Liver (tissue), 9 donors: ENCODE data around the gene PCBP2. TPM values are rescaled to one million over a fixed set of nuclear protein-coding genes. Genes with fewer than 3 reads are reported as not detected.

Source experiments
- DNase-seq: peaks from one replicate; pipeline ENCODE4 v3.0.0-alpha.2; 2017; ENCODE audit warnings: low spot score
- H3K27ac ChIP-seq, 2 donors: one replicate each; pipeline ENCODE4 v1.7.0; 2013; ENCODE audit warnings: inconsistent platforms in 2 of 2, low read length in 2 of 2, control low read depth in 1 of 2, low read depth in 1 of 2, mild to moderate bottlenecking in 1 of 2
- H3K27me3 ChIP-seq, 4 donors: one replicate each; pipeline versions ENCODE4 v1.6.1 to v1.7.0; 2013; ENCODE audit warnings: low read length in 3 of 4, inconsistent platforms in 1 of 4, mild to moderate bottlenecking in 1 of 4, moderate library complexity in 1 of 4; ENCODE audit not compliant: control insufficient read depth in 4 of 4, insufficient read depth in 4 of 4
- H3K36me3 ChIP-seq, 4 donors: one replicate each; pipeline versions ENCODE4 v1.6.1 to v1.7.0; 2013; ENCODE audit warnings: low read length in 3 of 4, mild to moderate bottlenecking in 3 of 4, low read depth in 1 of 4, moderate library complexity in 1 of 4; ENCODE audit not compliant: control insufficient read depth in 4 of 4, insufficient read depth in 3 of 4
- H3K4me1 ChIP-seq, 4 donors: one replicate each; pipeline versions ENCODE4 v1.6.1 to v1.7.0; 2013; ENCODE audit warnings: low read length in 3 of 4, mild to moderate bottlenecking in 3 of 4, moderate library complexity in 1 of 4; ENCODE audit not compliant: control insufficient read depth in 4 of 4, insufficient read depth in 4 of 4
- H3K4me3 ChIP-seq, 3 donors: one replicate each; pipeline versions ENCODE4 v1.6.1 to v1.7.0; 2013; ENCODE audit warnings: low read length in 3 of 3, control low read depth in 1 of 3, low read depth in 1 of 3, mild to moderate bottlenecking in 1 of 3
- H3K9ac ChIP-seq, 2 donors: one replicate each; pipeline ENCODE4 v1.7.0; 2013; ENCODE audit warnings: low read length in 2 of 2, mild to moderate bottlenecking in 2 of 2, moderate library complexity in 2 of 2, control low read depth in 1 of 2, low read depth in 1 of 2
- H3K9me3 ChIP-seq, 4 donors: one replicate each; pipeline versions ENCODE4 v1.6.1 to v1.7.0; 2013; ENCODE audit warnings: low read length in 3 of 4; ENCODE audit not compliant: control insufficient read depth in 4 of 4
- EGR1 ChIP-seq, 2 donors: IDR thresholded peaks; 2 replicates each; pipeline ENCODE4 v1.6.1; 2016 to 2018; ENCODE audit warnings: antibody characterized with exemption in 2 of 2, low read depth in 2 of 2
- FOXA1 ChIP-seq: IDR thresholded peaks from 2 replicates; pipeline ENCODE4 v1.6.1; 2016; ENCODE audit warnings: antibody characterized with exemption
- FOXA2 ChIP-seq: IDR thresholded peaks from 2 replicates; pipeline ENCODE4 v1.6.1; 2016; ENCODE audit warnings: antibody characterized with exemption
- GABPA ChIP-seq, 2 donors: IDR thresholded peaks in 1 of 2; conservative IDR thresholded peaks in 1 of 2; 2 replicates each; pipeline ENCODE4 v1.6.1; 2016; ENCODE audit warnings: antibody characterized with exemption in 2 of 2, mild to moderate bottlenecking in 1 of 2, moderate library complexity in 1 of 2
- HNF4A ChIP-seq, 2 donors: conservative IDR thresholded peaks; 2 replicates each; pipeline ENCODE4 v1.6.1; 2016; ENCODE audit warnings: antibody characterized with exemption in 2 of 2, mild to moderate bottlenecking in 2 of 2
- HNF4G ChIP-seq: IDR thresholded peaks from 2 replicates; pipeline ENCODE4 v1.6.1; 2016; ENCODE audit warnings: antibody characterized with exemption
- JUND ChIP-seq, 2 donors: IDR thresholded peaks; 2 replicates each; pipeline ENCODE4 v1.6.1; 2016; ENCODE audit warnings: antibody characterized with exemption in 2 of 2
- NR2F2 ChIP-seq: IDR thresholded peaks from 2 replicates; pipeline ENCODE4 v1.6.1; 2016; ENCODE audit warnings: antibody characterized with exemption
- RAD21 ChIP-seq, 2 donors: IDR thresholded peaks; 2 replicates each; pipeline ENCODE4 v1.6.1; 2016; ENCODE audit warnings: antibody characterized with exemption in 2 of 2, mild to moderate bottlenecking in 2 of 2
- RXRA ChIP-seq, 2 donors: IDR thresholded peaks; 2 replicates each; pipeline ENCODE4 v1.6.1; 2017 to 2018; ENCODE audit warnings: antibody characterized with exemption in 2 of 2, mild to moderate bottlenecking in 1 of 2
- SP1 ChIP-seq: IDR thresholded peaks from 2 replicates; pipeline ENCODE4 v1.6.1; 2018; ENCODE audit warnings: antibody characterized with exemption, mild to moderate bottlenecking
- TAF1 ChIP-seq: conservative IDR thresholded peaks from 2 replicates; pipeline ENCODE4 v1.6.1; 2016; ENCODE audit warnings: antibody characterized with exemption, mild to moderate bottlenecking
- WGBS: extraction: QIAGEN DNeasy Blood & Tissue Kit; methylation state at CpG from one replicate; pipeline ENCODE4 v1.1.7; 2013; 5-methylcytosine and 5-hydroxymethylcytosine counted together
- polyA plus RNA-seq, 2 donors: library from polyadenylated mRNA; stranded (reverse) in 1 of 2; unstranded in 1 of 2; fragments of 200-250 nt in 1 of 2; fragments of >200 nt in 1 of 2; fragmentation: Nextera tagmentation in 1 of 2; extraction: Ambion mirVana in 1 of 2; gene quantifications; one replicate each; pipeline versions ENCODE4 v1.2.1 to v1.2.3, GENCODE V29; 2013 to 2015
- total RNA-seq, 2 donors: library from RNA; depleted of rRNA; stranded (reverse); fragments of >200 nt; gene quantifications; one replicate each; pipeline ENCODE4 v1.2.3, GENCODE V29; 2014
- TF ChIP-seq, protein P1 (sequence below): IDR thresholded peaks from 2 replicates; pipeline ENCODE4 v1.6.1; 2016; ENCODE audit warnings: antibody characterized with exemption
- TF ChIP-seq, protein P2 (sequence below): fragments of 150-350 bp; IDR thresholded peaks from 2 replicates; pipeline ENCODE4 v1.5.1; 2017; ENCODE audit warnings: improper control_type of control experiment, low read depth, low read length; ENCODE audit not compliant: missing input control
- TF ChIP-seq, protein P3 (sequence below): IDR thresholded peaks from 2 replicates; pipeline ENCODE4 v1.6.1; 2016; ENCODE audit warnings: antibody characterized with exemption, mild to moderate bottlenecking
- TF ChIP-seq, protein P4 (sequence below): IDR thresholded peaks from 2 replicates; pipeline ENCODE4 v1.6.1; 2016; ENCODE audit warnings: antibody characterized with exemption
- donor health status: healthy.
- donor health status: healthy.
- donor health status: healthy.
- donor health status: healthy.
- donor health status: healthy.

Gene PCBP2
- total and polyA plus RNA-seq, 4 donors, result 130 to 377 (median 223) TPM

DNA sequence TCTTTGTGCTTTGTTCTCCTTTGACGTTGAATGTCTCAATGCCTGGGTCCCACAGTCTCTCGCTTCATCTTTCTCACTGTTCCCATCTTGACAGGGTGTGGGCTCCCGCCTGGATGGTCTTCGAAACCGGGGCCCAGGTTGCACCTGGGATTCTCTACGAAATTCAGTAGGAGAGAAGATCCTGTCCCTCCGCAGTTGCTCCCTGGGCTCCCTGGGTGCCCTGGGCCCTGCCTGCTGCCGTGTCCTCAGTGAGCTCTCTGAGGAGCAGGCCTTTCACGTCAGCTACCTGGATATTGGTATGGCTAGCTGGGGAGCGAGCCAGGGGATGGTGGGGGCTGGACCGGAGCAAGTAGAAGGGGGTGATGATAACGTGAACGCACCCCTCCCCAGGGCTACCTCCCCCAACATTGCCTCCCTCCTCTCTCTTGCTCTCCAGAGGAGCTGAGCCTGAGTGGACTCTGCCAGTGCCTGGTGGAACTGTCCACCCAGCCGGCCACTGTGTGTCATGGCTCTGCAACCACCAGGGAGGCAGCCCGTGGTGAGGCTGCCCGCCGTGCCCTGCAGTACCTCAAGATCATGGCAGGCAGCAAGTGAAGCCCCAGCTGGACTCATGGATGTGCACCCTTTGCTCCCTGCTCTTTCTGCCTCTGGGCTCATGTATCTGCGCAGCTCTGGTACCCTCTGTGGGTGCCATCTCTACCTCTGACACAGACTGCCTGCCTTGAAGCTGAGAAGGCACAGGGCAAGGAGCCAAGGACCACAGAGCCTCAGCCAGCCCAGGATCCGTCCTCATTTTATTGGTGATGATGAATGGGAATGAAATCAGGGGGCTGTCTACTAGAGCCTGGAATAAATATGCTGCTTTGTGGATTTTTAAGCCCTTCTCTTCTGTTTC, 53.9 kb downstream of the PCBP2 start:
- TF ChIP-seq NR2F2, result no peak
- no peak for TF ChIP-seq GABPA (IDR thresholded peaks at IDR 0.05 in 1 of 2, conservative IDR thresholded peaks at IDR 0.05 in 1 of 2)
- TF ChIP-seq, protein P1, sequence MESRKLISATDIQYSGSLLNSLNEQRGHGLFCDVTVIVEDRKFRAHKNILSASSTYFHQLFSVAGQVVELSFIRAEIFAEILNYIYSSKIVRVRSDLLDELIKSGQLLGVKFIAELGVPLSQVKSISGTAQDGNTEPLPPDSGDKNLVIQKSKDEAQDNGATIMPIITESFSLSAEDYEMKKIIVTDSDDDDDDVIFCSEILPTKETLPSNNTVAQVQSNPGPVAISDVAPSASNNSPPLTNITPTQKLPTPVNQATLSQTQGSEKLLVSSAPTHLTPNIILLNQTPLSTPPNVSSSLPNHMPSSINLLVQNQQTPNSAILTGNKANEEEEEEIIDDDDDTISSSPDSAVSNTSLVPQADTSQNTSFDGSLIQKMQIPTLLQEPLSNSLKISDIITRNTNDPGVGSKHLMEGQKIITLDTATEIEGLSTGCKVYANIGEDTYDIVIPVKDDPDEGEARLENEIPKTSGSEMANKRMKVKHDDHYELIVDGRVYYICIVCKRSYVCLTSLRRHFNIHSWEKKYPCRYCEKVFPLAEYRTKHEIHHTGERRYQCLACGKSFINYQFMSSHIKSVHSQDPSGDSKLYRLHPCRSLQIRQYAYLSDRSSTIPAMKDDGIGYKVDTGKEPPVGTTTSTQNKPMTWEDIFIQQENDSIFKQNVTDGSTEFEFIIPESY, result no peak
- TF ChIP-seq RAD21 (IDR thresholded peaks at IDR 0.05), result no peak
- TF ChIP-seq, protein P2, sequence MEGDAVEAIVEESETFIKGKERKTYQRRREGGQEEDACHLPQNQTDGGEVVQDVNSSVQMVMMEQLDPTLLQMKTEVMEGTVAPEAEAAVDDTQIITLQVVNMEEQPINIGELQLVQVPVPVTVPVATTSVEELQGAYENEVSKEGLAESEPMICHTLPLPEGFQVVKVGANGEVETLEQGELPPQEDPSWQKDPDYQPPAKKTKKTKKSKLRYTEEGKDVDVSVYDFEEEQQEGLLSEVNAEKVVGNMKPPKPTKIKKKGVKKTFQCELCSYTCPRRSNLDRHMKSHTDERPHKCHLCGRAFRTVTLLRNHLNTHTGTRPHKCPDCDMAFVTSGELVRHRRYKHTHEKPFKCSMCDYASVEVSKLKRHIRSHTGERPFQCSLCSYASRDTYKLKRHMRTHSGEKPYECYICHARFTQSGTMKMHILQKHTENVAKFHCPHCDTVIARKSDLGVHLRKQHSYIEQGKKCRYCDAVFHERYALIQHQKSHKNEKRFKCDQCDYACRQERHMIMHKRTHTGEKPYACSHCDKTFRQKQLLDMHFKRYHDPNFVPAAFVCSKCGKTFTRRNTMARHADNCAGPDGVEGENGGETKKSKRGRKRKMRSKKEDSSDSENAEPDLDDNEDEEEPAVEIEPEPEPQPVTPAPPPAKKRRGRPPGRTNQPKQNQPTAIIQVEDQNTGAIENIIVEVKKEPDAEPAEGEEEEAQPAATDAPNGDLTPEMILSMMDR, result no peak
- TF ChIP-seq, protein P3, sequence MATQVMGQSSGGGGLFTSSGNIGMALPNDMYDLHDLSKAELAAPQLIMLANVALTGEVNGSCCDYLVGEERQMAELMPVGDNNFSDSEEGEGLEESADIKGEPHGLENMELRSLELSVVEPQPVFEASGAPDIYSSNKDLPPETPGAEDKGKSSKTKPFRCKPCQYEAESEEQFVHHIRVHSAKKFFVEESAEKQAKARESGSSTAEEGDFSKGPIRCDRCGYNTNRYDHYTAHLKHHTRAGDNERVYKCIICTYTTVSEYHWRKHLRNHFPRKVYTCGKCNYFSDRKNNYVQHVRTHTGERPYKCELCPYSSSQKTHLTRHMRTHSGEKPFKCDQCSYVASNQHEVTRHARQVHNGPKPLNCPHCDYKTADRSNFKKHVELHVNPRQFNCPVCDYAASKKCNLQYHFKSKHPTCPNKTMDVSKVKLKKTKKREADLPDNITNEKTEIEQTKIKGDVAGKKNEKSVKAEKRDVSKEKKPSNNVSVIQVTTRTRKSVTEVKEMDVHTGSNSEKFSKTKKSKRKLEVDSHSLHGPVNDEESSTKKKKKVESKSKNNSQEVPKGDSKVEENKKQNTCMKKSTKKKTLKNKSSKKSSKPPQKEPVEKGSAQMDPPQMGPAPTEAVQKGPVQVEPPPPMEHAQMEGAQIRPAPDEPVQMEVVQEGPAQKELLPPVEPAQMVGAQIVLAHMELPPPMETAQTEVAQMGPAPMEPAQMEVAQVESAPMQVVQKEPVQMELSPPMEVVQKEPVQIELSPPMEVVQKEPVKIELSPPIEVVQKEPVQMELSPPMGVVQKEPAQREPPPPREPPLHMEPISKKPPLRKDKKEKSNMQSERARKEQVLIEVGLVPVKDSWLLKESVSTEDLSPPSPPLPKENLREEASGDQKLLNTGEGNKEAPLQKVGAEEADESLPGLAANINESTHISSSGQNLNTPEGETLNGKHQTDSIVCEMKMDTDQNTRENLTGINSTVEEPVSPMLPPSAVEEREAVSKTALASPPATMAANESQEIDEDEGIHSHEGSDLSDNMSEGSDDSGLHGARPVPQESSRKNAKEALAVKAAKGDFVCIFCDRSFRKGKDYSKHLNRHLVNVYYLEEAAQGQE, result no peak
- no peak for TF ChIP-seq SP1
- TF ChIP-seq, protein P4, sequence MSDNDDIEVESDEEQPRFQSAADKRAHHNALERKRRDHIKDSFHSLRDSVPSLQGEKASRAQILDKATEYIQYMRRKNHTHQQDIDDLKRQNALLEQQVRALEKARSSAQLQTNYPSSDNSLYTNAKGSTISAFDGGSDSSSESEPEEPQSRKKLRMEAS, result no peak
- no peak for TF ChIP-seq HNF4G
- TF ChIP-seq HNF4A (conservative IDR thresholded peaks at IDR 0.05), result no peak
- TF ChIP-seq JUND (IDR thresholded peaks at IDR 0.05), result no peak
- no peak for TF ChIP-seq FOXA1
- TF ChIP-seq FOXA2, result no peak
- TF ChIP-seq TAF1, result no peak
- Histone ChIP-seq H3K4me3 (no peak overlapping the region), H3K36me3 (peaks cover 0 to 19% (median 6%) of the 10 kb centered on the region in 4 donors), H3K27me3 (no peaks in the 10 kb centered on the region), H3K9ac (no peak overlapping the region), H3K4me1 (peaks cover 5 to 18% (median 15%) of the 10 kb centered on the region in 4 donors), H3K9me3 (no peaks in the 10 kb centered on the region), H3K27ac (no peak overlapping the region)
- no peak for DNase-seq
- WGBS, result 88% methylated on average over 19 of the region's 19 CpGs

DNA sequence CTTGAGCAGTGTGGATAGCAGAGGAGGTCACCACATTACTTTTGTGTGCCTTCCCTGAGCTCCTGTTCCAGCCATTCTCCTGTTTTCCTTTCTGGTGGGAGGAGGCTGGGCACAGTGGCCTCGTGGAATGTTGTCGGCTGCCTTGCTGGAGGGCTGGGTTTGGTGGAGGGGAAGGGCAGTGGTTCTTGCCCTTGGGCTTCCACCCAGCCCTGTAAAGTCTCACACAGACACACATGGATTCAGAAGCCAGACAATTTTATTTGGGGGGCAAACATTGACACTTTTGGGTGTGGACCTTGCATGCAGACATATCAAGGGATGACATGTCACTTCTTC, 54.5 kb downstream of the PCBP2 start:
- peaks cover 5 to 17% (median 15%) of the 10 kb centered on the region in 4 donors for H3K4me1 ChIP-seq
- no peaks in the 10 kb centered on the region for H3K27me3 ChIP-seq
- WGBS, result 61% methylated on average over 2 of the region's 2 CpGs
- no peaks in the 10 kb centered on the region for H3K9me3 ChIP-seq
- no peak overlapping the region for H3K27ac ChIP-seq
- DNase-seq, result no peak
- no peak overlapping the region for H3K4me3 ChIP-seq
- no peak overlapping the region for H3K9ac ChIP-seq
- H3K36me3 ChIP-seq, result peaks cover 0 to 19% (median 6%) of the 10 kb centered on the region in 4 donors
- TF ChIP-seq, protein P4, result no peak
- no peak for TF ChIP-seq EGR1 (IDR thresholded peaks at IDR 0.05; ENCODE audit: low read depth in 2 of 2)
- TF ChIP-seq, protein P2, result no peak
- no peak for TF ChIP-seq GABPA (IDR thresholded peaks at IDR 0.05 in 1 of 2, conservative IDR thresholded peaks at IDR 0.05 in 1 of 2)
- TF ChIP-seq RAD21 (IDR thresholded peaks at IDR 0.05), result no peak
- TF ChIP-seq RXRA (IDR thresholded peaks at IDR 0.05), result no peak
- TF ChIP-seq FOXA2, result no peak
- TF ChIP-seq, protein P3, result no peak
- no peak for TF ChIP-seq FOXA1
- no peak for TF ChIP-seq HNF4A (conservative IDR thresholded peaks at IDR 0.05)
